Sigmoid colon (tissue), 4 donors: ENCODE data around the gene ANTXR2.

ENCODE experiments used
- CTCF ChIP-seq, 4 experiments: fragments of 450-650 bp in 3 of 4; fragments of 200-600 bp in 1 of 4; IDR thresholded peaks; one replicate each; pipeline ENCODE4 v1.5.1; 2016 to 2019; ENCODE audit warnings: antibody characterized with exemption in 4 of 4, mild to moderate bottlenecking in 3 of 4, moderate library complexity in 2 of 4
- POLR2AphosphoS5 ChIP-seq, 4 donors: sonication (generic); formaldehyde crosslinking; IDR thresholded peaks; one replicate each; pipeline ENCODE4 v1.6.1; 2017; ENCODE audit warnings: antibody characterized with exemption in 4 of 4

- TF ChIP-seq CTCF (IDR thresholded peaks at IDR 0.05): no peak
- TF ChIP-seq POLR2AphosphoS5 (IDR thresholded peaks at IDR 0.05): no peak
Observed at GRCh38 chr4:79851625-79852304, 221.3 kb downstream of the ANTXR2 start.
